SK-N-SH treated with all-trans-retinoic acid at 6 μM for 48 hours (cell line): Measurements from ENCODE around the gene UGT1A5.

Source experiments
- CSDC2 ChIP-seq: fragments of 250-450 bp; sonication (Bioruptor Pico); IDR thresholded peaks from 2 replicates; pipeline ENCODE4 v1.5.0; 2020; ENCODE audit warnings: mild to moderate bottlenecking, moderate library complexity
- OSR1 ChIP-seq: fragments of 250-450 bp; sonication (Bioruptor Pico); IDR thresholded peaks from 2 replicates; pipeline ENCODE4 v1.8.0; 2022; ENCODE audit warnings: moderate library complexity, mild to moderate bottlenecking, inconsistent platforms
- POU6F1 ChIP-seq: fragments of 250-450 bp; sonication (Bioruptor Pico); IDR thresholded peaks from 2 replicates; pipeline ENCODE4 v1.8.0; 2021; ENCODE audit warnings: low read depth, mild to moderate bottlenecking, moderate library complexity, borderline replicate concordance
- ZC3H10 ChIP-seq: fragments of 250-450 bp; sonication (Bioruptor Pico); IDR thresholded peaks from 2 replicates; pipeline ENCODE4 v1.5.1; 2021; ENCODE audit warnings: mild to moderate bottlenecking, moderate library complexity
- ZNF8 ChIP-seq: fragments of 450-650 bp; formaldehyde crosslinking; IDR thresholded peaks from 2 replicates; pipeline ENCODE4 v1.5.0; 2020; ENCODE audit warnings: mild to moderate bottlenecking, moderate library complexity
- TF ChIP-seq, protein P1 (sequence below): fragments of 250-450 bp; sonication (Bioruptor Pico); IDR thresholded peaks from 2 replicates; pipeline ENCODE4 v1.5.1; 2020; ENCODE audit warnings: low read depth, mild to moderate bottlenecking, moderate library complexity
- TF ChIP-seq, protein P2 (sequence below): fragments of 250-450 bp; sonication (Bioruptor Pico); IDR thresholded peaks from 2 replicates; pipeline ENCODE4 v1.8.0; 2020; ENCODE audit warnings: mild to moderate bottlenecking, moderate library complexity, borderline replicate concordance

DNA sequence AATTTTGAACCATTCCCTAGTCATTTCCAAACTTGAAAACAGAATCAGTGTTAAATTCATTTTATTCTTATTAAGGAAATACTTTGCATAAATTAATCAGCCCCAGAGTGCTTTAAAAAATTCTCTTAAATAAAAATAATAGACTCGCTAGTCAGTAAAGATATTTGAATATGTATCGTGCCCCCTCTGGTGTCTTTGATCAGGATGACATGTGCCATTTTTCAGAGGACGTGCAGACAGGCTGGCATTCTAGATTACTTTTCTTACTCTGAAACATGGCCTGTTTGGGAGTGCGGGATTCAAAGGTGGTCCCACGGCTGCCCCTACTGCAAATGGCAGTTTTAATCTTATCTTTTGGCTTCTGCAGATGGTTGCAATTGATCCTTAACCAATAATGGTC is 59.9 kb downstream of the UGT1A5 start:
- TF ChIP-seq ZNF8 (CRISPR knock-in tag) (no peak), OSR1 (CRISPR knock-in tag) (no peak), ZC3H10 (CRISPR knock-in tag) (no peak), CSDC2 (no peak), POU6F1 (CRISPR knock-in tag) (no peak)
- TF ChIP-seq, protein P1, sequence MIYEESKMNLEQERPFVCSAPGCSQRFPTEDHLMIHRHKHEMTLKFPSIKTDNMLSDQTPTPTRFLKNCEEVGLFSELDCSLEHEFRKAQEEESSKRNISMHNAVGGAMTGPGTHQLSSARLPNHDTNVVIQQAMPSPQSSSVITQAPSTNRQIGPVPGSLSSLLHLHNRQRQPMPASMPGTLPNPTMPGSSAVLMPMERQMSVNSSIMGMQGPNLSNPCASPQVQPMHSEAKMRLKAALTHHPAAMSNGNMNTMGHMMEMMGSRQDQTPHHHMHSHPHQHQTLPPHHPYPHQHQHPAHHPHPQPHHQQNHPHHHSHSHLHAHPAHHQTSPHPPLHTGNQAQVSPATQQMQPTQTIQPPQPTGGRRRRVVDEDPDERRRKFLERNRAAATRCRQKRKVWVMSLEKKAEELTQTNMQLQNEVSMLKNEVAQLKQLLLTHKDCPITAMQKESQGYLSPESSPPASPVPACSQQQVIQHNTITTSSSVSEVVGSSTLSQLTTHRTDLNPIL (CRISPR knock-in tag), result no peak
- TF ChIP-seq, protein P2, sequence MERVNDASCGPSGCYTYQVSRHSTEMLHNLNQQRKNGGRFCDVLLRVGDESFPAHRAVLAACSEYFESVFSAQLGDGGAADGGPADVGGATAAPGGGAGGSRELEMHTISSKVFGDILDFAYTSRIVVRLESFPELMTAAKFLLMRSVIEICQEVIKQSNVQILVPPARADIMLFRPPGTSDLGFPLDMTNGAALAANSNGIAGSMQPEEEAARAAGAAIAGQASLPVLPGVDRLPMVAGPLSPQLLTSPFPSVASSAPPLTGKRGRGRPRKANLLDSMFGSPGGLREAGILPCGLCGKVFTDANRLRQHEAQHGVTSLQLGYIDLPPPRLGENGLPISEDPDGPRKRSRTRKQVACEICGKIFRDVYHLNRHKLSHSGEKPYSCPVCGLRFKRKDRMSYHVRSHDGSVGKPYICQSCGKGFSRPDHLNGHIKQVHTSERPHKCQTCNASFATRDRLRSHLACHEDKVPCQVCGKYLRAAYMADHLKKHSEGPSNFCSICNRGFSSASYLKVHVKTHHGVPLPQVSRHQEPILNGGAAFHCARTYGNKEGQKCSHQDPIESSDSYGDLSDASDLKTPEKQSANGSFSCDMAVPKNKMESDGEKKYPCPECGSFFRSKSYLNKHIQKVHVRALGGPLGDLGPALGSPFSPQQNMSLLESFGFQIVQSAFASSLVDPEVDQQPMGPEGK (CRISPR knock-in tag), result no peak
